GM10266 (cell line): ENCODE measurements around the gene EML6.

ENCODE experiments used
- DNase-seq: peaks from one replicate; pipeline ENCODE4 v3.0.0; 2012; ENCODE audit errors: extremely low spot score
- CTCF ChIP-seq: IDR thresholded peaks from 2 replicates; pipeline ENCODE4 v1.5.1; 2012; ENCODE audit warnings: mild to moderate bottlenecking, low read depth; ENCODE audit not compliant: control insufficient read depth, insufficient read depth; ENCODE audit errors: missing control alignments

The EML6 gene

DNA sequence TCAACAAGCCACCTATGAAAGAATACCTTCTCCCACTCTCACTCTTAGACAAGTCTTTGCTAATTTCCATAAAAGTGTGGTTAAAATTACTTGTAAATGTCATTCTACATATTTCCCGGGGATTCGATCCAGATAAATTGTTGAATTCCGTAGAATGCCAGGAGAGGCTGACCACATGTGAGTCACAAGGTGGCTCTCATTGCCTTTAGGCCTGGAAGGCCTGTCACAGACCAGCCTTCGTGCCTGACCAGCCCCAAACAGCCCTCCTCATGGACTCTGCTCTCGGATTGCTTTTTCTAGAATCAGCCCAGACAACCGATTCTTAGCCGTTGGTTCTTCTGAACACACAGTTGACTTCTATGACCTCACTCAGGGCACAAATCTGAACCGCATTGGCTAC is 240.8 kb downstream of the EML6 start:
- no peak for DNase-seq
- no peak for TF ChIP-seq CTCF

DNA sequence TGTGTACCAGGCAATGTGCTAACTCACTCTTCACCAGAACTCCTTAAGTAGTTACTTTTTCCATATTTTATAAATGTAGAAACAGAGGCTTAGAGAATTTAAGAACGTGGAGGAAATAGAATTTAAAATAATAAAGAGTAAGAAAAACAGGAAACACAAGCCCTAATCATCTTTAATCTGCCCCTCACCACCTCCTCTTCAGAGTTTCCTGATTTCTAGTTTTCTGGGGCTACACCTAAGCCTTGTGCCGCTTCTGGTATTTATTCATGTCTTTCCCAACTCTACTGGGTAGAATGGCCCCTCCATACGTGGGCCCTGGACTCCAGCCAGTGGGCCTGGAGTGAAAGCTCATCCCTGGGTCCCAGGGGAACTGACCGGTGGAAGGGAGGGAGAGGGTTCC is 241.4 kb downstream of the EML6 start:
- no peak for DNase-seq
- TF ChIP-seq CTCF, result no peak

GRCh38 chr2:54965425-54965824 is 242.0 kb downstream of the EML6 start:
- TF ChIP-seq CTCF, result no peak
- no peak for DNase-seq

GRCh38 chr2:54966165-54966832 is 242.8 kb downstream of the EML6 start:
- no peak for TF ChIP-seq CTCF
- DNase-seq, result no peak

DNA sequence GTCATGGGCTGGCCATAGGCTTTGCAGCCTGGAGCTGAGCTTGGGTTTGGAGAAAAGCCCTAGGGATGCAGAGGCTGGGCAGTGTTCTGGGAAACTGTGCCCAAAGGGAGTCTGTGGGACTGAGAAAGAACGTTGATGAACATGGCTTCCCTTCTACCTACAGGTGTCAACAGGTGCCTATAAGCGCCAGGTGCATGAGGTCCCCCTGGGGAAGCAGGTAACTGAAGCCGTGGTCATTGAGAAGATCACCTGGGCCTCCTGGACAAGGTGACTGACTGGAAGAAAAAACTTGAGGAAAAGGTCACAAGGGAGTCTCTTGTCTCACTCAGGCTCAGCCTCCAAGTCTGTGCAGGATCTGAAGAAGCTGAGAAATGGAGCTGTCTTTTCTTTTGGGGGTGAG is 243.4 kb downstream of the EML6 start:
- no peak for TF ChIP-seq CTCF
- DNase-seq, result no peak

GRCh38 chr2:54967269-54967668 is 243.8 kb downstream of the EML6 start:
- DNase-seq, result no peak
- no peak for TF ChIP-seq CTCF

GRCh38 chr2:54967759-54968365 is 244.4 kb downstream of the EML6 start:
- no peak for TF ChIP-seq CTCF
- no peak for DNase-seq
